HG02852 (cell line): ENCODE data around the gene TSR1.

Source experiments
- ATAC-seq: cut with Tn5 transposase; IDR thresholded peaks from one replicate; pipeline ENCODE4 v1.9.1; 2021; ENCODE audit warnings: mild to moderate bottlenecking, moderate library complexity; ENCODE audit not compliant: unreplicated experiment

Gene TSR1

DNA sequence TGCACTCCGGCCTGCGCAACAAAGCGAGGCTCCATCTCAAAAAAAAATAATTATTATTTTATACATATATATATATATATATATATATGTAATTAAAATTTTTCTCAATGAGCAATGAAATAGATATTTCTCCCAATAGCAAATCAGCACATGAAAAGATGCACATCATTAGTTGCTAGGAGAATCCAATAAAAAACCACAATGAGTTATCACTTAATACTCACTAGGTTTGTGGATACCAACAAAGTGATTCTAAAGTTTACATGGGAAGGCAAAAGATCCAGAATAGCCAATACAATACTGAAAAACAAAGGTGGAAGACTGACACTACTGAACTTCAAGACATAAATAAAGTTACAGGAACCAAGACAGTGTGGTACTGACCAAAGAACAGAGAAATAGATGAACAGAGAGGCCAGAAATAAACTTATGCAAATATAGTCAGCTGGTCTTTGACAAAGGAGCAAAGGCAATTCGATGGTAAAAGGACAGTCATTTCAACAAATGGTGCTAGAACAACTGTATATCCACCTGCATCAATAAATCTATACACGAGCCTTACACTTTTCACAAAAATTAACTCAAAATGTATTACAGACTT lies 46.3 kb downstream of the TSR1 start:
- no peak for ATAC-seq

DNA sequence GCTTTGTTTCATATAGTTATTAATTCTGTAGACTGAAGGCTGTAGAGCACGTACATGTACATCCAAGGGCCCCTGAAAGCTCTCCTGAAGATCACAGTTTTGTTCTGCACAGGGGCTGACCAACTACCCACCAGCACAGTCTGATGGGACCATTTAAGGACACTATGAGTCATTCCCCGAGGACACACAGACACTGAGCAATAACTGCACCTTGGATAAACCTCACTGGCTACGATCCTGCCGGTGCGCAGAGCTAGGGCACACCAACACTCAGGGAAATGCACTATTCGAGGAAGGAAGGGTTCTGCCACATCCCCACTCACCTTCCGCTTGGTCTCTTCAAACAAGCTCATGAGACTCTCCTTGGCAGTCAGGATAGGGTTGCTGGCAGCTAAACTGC lies 53.0 kb downstream of the TSR1 start:
- no peak for ATAC-seq

DNA sequence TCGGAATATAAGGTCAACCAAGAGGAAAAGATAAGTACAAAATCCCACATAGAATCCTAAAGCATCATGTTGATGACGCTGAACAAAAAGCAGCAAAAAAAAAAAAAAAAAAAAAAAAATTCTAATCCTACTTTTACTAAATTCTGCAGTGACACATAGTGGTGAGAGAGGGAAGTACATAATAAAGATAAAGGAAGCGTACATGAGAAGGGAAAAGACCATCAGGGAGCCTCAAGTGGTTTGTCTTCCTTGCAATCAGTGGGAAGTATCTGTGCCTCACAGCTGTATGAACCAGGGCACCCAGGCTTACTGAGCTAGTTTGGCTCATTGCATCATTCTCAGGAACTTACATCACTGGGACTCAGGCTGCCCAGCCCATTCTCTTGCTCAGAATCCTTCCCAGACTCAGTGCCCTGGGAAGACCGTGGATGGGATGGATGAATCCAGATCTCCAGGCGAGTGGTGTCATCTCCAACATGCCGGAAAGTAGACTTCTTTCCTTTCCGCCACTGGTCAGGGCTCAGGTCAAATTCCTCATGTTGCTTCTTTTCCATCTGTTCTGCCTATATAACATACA lies 53.9 kb downstream of the TSR1 start:
- no peak for ATAC-seq

DNA sequence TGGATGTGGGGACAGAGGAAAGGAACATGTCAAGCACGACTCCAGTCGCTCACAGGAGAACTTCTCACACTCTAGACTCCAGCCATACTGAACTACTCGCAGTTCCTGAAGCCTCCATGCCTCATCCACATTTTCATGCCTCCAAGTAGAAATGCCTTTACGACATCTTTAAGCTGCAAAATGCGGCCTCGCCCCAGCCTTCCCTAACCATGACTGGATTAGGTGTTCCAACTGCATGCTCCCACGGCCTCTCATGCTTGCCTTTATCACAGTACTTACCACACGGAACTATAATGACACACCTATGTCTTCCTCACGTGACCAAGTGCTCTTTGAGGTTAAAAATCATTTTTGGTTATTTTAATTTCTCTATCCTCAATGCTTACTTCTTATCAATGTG lies 56.5 kb downstream of the TSR1 start:
- no peak for ATAC-seq

DNA sequence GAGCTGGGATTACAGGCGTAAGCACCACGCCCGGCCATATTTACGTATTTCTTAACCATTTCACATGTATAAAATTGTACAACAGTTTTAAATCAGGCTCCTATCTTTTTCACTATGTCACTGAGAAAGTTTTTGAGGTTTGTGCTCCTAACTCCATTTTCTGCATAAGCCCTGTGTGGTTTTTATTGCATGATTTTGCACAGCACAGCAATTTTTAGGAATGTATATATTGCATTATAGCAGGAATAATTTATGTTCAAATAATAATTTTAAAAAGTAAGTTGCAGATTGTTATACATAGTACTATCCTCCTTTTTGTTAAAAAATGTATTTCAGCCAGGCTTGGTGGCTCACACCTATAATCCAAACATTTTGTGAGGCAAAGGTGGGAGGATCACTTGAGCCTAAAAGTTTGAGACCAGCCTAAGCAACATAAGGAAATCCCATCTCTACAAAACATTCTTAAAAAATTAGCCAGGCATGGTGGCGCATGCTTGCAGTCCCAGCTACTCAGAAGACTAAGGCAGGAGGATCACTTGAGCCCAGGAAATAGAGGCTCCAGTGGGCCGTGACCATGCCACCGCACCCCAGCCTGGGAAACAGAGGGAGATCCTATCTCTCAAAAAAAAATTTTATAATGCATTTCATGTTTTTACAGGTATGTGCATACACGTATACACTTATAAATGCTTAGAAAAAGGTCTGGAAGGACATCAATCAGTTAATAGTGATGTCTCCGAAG lies 58.7 kb downstream of the TSR1 start:
- ATAC-seq = no peak

DNA sequence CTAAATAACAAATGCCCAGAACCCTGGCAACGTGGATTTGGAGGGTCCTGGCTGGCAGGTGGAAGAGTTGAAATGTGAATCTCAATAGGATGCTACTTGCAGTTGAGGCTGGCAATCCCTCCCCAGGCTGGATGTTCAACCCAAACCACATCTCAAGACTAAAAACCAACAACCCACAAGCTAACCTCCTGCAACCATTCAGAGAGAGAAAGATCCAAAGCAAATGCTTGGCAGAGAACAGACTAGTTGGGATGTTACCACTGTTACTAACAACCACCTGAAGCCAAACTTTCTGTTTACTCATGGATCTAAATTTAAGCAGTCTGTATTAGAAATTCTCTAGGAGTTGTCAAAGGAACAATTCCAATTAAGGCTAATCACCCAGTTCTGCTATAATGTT lies 60.5 kb downstream of the TSR1 start:
- no peak for ATAC-seq

DNA sequence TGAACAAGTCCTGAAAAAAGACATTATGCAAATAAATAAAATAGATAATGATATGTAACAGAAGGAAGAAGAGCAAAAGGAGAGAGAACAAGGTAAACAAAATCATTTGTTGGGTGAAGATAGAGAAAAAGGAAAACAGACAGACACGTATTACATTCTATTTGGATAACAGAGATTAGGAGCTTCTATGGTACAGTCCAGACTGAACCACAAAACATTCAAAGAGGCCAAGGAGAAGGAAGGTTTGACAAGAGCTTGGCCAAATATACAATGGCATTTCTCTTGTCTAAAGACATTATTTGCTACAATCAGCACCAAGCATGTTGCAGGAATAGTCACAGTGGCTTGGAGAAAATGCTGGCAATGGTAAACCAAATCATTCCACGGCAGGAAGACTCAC lies 61.8 kb downstream of the TSR1 start:
- ATAC-seq = no peak
